HG02885 (cell line): ENCODE data around the gene MICU2.
"Not testable (repeated sequence)": the region's sequence is repeated elsewhere in the genome, so short reads cannot be mapped to it uniquely, and the experiment has no call there.

ENCODE experiments used
- ATAC-seq: cut with Tn5 transposase; IDR thresholded peaks from one replicate; pipeline ENCODE4 v1.9.1; 2021; ENCODE audit warnings: mild to moderate bottlenecking; ENCODE audit not compliant: unreplicated experiment, poor library complexity

MICU2 gene

GRCh38 chr13:21596722-21597121 is 7.2 kb downstream of the MICU2 start:
- ATAC-seq, result no peak

GRCh38 chr13:21595546-21595822 is 8.5 kb downstream of the MICU2 start:
- peak; percentile 70 for ATAC-seq

GRCh38 chr13:21594715-21595545 is 9.0 kb downstream of the MICU2 start:
- peak; percentile 55 for ATAC-seq

GRCh38 chr13:21590665-21591456 is 13.1 kb downstream of the MICU2 start:
- ATAC-seq, result not testable (repeated sequence)

GRCh38 chr13:21590231-21590630 is 13.7 kb downstream of the MICU2 start:
- ATAC-seq, result no peak

GRCh38 chr13:21589510-21589909 is 14.5 kb downstream of the MICU2 start:
- ATAC-seq, result not testable (repeated sequence)

GRCh38 chr13:21588411-21588810 is 15.6 kb downstream of the MICU2 start:
- not testable (repeated sequence) for ATAC-seq

GRCh38 chr13:21584973-21585592 is 18.9 kb downstream of the MICU2 start:
- ATAC-seq, result no peak

GRCh38 chr13:21583478-21583877 is 20.5 kb downstream of the MICU2 start:
- no peak for ATAC-seq

GRCh38 chr13:21580736-21581135 is 23.2 kb downstream of the MICU2 start:
- ATAC-seq, result no peak

GRCh38 chr13:21579754-21580316 is 24.1 kb downstream of the MICU2 start:
- peak; percentile 76 for ATAC-seq

- no peak for ATAC-seq
Observed at GRCh38 chr13:21578748-21579147, 25.2 kb downstream of the MICU2 start.

- no peak for ATAC-seq
Observed at GRCh38 chr13:21576426-21576825, 27.5 kb downstream of the MICU2 start.

- ATAC-seq, result no peak
Observed at GRCh38 chr13:21573920-21574712, 29.9 kb downstream of the MICU2 start.

GRCh38 chr13:21569686-21570085 is 34.3 kb downstream of the MICU2 start:
- no peak for ATAC-seq

GRCh38 chr13:21568854-21569253 is 35.1 kb downstream of the MICU2 start:
- ATAC-seq, result no peak

GRCh38 chr13:21567714-21568113 is 36.3 kb downstream of the MICU2 start:
- peak; percentile 79 for ATAC-seq

GRCh38 chr13:21557995-21558394 is 46.0 kb downstream of the MICU2 start:
- ATAC-seq, result no peak

- no peak for ATAC-seq
Observed at GRCh38 chr13:21556051-21556450, 47.9 kb downstream of the MICU2 start.

- ATAC-seq, result not testable (repeated sequence)
Observed at GRCh38 chr13:21553261-21553660, 50.7 kb downstream of the MICU2 start.
